Ovary (tissue), 3 donors: ENCODE results near the gene HECTD3.

Experiments used
- EP300 ChIP-seq: sonication (generic); formaldehyde crosslinking; IDR thresholded peaks from one replicate; pipeline ENCODE4 v1.6.1; 2017; ENCODE audit warnings: antibody characterized with exemption
- POLR2A ChIP-seq: fragments of 450-650 bp; IDR thresholded peaks from one replicate; pipeline ENCODE4 v1.6.1; 2017; ENCODE audit warnings: antibody characterized with exemption, mild to moderate bottlenecking, moderate library complexity
- TF ChIP-seq, protein P1 (sequence below), 3 donors: fragments of 450-650 bp in 2 of 3; fragments of 200-600 bp in 1 of 3; IDR thresholded peaks; one replicate each; pipeline versions ENCODE4 v1.5.1 to v1.8.0; 2016 to 2022; ENCODE audit warnings: antibody characterized with exemption in 3 of 3, mild to moderate bottlenecking in 1 of 3
- donor health status: DM: no; HTN: no; CAD: no.

DNA sequence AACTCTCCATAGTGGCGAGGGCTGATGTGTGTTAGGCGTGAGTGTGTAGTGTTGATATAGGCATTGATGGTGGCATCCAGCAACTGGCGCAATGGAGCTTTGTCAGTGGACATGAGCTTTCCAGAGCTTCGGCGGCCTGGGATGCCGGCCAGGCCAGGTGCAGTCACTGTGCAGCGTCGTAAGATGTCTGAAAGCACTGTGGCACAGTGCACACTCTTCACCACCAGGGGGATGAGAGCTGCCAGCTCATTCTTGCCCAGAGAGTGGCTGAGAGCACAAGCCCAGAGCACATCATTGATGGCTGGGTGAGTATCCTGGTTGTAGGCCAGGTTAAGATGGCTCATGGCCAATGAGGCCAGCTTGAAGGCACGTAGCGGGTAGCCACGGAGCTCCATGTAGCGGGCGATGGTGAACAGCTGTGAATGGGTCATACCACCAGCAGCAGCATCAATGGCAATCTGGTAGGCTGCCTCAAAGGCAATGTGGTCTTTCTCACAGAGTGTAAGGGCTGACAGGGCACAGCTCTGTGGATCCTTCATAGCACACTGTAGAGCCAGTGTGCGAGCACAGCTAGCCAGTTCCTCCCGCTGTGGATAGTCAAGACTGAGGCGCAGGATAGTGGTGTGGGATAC, 7.6 kb upstream of the HECTD3 start:
- TF ChIP-seq, protein P1, sequence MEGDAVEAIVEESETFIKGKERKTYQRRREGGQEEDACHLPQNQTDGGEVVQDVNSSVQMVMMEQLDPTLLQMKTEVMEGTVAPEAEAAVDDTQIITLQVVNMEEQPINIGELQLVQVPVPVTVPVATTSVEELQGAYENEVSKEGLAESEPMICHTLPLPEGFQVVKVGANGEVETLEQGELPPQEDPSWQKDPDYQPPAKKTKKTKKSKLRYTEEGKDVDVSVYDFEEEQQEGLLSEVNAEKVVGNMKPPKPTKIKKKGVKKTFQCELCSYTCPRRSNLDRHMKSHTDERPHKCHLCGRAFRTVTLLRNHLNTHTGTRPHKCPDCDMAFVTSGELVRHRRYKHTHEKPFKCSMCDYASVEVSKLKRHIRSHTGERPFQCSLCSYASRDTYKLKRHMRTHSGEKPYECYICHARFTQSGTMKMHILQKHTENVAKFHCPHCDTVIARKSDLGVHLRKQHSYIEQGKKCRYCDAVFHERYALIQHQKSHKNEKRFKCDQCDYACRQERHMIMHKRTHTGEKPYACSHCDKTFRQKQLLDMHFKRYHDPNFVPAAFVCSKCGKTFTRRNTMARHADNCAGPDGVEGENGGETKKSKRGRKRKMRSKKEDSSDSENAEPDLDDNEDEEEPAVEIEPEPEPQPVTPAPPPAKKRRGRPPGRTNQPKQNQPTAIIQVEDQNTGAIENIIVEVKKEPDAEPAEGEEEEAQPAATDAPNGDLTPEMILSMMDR (IDR thresholded peaks at IDR 0.05): peak in 2 of 3 donors; percentile 25 to 37
- TF ChIP-seq POLR2A (no peak), EP300 (no peak)
